ENCODE results near the gene SCNN1B. TPM values are rescaled to one million over a fixed set of nuclear protein-coding genes. Genes with fewer than 3 reads are reported as not detected.
"Not testable (repeated sequence)": the region's sequence is repeated elsewhere in the genome, so short reads cannot be mapped to it uniquely, and the experiment has no call there.

SCNN1B gene
- total RNA-seq, 1 donor from 2014 or later = not detected

DNA sequence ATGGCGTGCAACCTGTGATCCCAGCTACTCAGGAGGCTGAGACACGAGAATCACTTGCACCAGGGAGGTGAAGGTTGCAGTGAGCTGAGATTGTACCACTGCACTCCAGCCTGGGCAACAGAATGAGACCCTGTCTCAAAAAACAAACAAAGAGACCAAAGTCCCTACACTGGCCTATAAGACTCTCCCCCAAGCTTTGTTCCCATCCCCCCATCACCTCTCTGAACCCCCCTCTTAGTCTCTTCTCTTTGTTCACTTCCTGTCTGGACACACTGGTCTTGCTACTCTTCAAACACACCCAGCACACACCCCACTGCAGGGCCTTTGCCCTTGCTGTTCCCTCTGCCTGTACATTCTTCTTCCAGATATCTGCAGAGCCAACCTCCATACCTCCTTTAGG lies 7.8 kb upstream of the SCNN1B start:
- H3K4me1 Mint-ChIP-seq (ENCODE audit: unreplicated experiment) = no peaks in the 10 kb centered on the region
- H3K36me3 Mint-ChIP-seq (ENCODE audit: unreplicated experiment) = no peaks in the 10 kb centered on the region
- no peak for TF ChIP-seq CTCF (IDR thresholded peaks at IDR 0.05)
- H3K27ac Mint-ChIP-seq (ENCODE audit: unreplicated experiment) = no peak overlapping the region
- no peaks in the 10 kb centered on the region for H3K9me3 Mint-ChIP-seq (ENCODE audit: unreplicated experiment)
- H3K4me3 Mint-ChIP-seq (ENCODE audit: unreplicated experiment) = no peak overlapping the region
- peaks cover 4% of the 10 kb centered on the region for H3K27me3 Mint-ChIP-seq (ENCODE audit: unreplicated experiment)
- no peak for DNase-seq (ENCODE audit: extremely low spot score, unreplicated experiment)

DNA sequence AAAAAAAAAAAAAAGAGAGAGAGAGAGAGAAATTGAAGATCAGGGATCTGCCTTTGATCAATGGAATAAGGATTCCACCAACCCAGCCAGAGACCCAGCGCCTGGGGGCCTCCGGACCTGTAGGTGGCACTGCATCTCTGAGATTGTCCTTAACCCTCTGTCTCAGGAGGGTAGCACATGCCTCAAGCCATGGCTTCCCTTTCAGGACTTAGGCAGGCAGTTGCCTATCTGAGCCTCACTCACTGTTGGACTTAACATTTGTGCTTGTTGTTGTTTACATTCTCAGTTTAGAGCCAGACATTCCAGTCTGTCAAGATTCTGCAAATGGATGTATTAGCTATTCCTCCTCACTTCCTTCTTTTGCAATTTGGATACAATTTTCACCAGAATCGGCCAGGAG lies 5.1 kb upstream of the SCNN1B start:
- DNase-seq (ENCODE audit: extremely low spot score, unreplicated experiment) = no peak
- H3K4me1 Mint-ChIP-seq (ENCODE audit: unreplicated experiment) = peaks cover 6% of the 10 kb centered on the region
- no peaks in the 10 kb centered on the region for H3K36me3 Mint-ChIP-seq (ENCODE audit: unreplicated experiment)
- H3K27ac Mint-ChIP-seq (ENCODE audit: unreplicated experiment) = no peak overlapping the region
- peaks cover 15% of the 10 kb centered on the region for H3K27me3 Mint-ChIP-seq (ENCODE audit: unreplicated experiment)
- no peaks in the 10 kb centered on the region for H3K9me3 Mint-ChIP-seq (ENCODE audit: unreplicated experiment)
- no peak overlapping the region for H3K4me3 Mint-ChIP-seq (ENCODE audit: unreplicated experiment)
- peak; percentile 22 for TF ChIP-seq CTCF (IDR thresholded peaks at IDR 0.05)

DNA sequence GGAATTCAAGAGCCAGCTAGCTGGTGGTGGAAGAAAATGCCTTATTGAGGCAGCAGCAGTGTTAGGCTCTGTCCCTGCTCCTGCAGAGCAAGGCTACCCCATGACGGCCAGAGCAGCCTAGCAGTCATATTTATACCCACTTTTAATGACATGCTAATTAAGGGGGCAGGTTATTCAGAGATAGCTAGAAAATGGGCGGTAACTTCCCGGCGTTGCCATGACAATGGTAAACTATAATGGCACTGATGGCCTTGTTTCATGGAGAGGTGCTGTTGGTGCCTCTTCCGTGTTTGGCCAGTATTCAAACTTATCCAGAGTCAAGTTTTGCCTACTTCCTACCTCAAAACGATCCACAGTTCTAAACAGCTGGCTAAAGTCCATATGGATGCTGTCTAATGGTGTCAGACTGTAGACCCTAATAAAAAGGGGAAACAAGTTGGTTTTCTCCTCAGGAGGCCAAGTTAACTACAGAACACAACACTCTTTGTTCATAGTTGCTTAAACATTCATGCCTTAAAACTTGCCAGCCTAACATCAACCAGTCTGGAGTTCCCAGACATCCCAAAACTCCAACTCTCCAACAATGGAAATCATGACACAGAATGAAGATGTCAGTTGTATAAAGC lies 3.7 kb upstream of the SCNN1B start:
- Mint-ChIP-seq H3K27me3 (ENCODE audit: unreplicated experiment) (peaks cover 25% of the 10 kb centered on the region), H3K36me3 (ENCODE audit: unreplicated experiment) (no peaks in the 10 kb centered on the region), H3K27ac (ENCODE audit: unreplicated experiment) (no peak overlapping the region), H3K4me1 (ENCODE audit: unreplicated experiment) (peaks cover 6% of the 10 kb centered on the region), H3K4me3 (ENCODE audit: unreplicated experiment) (no peak overlapping the region), H3K9me3 (ENCODE audit: unreplicated experiment) (no peaks in the 10 kb centered on the region)
- no peak for TF ChIP-seq CTCF (IDR thresholded peaks at IDR 0.05)
- no peak for DNase-seq (ENCODE audit: extremely low spot score, unreplicated experiment)

DNA sequence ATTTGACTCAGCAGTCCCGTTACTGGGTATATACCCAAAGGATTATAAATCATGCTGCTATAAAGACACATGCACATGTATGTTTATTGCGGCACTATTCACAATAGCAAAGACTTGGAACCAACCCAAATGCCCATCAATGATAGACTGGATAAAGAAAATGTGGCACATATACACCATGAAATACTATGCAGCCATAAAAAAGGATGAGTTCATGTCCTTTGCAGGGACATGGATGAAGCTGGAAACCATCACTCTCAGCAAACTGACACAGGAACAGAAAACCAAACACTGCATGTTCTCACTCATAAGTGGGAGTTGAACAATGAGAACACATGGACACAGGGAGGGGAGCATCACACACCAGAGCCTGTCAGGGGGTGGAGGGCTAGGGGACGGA lies 2.3 kb upstream of the SCNN1B start:
- not testable (repeated sequence) for H3K4me3 Mint-ChIP-seq (ENCODE audit: unreplicated experiment); H3K36me3 Mint-ChIP-seq (ENCODE audit: unreplicated experiment); H3K9me3 Mint-ChIP-seq (ENCODE audit: unreplicated experiment); H3K27ac Mint-ChIP-seq (ENCODE audit: unreplicated experiment); DNase-seq (ENCODE audit: extremely low spot score, unreplicated experiment); H3K4me1 Mint-ChIP-seq (ENCODE audit: unreplicated experiment)
- peaks cover 32% of the 10 kb centered on the region for H3K27me3 Mint-ChIP-seq (ENCODE audit: unreplicated experiment)

GRCh38 chr16:23301251-23302044 lies 654 bp upstream of the SCNN1B start:
- Mint-ChIP-seq H3K9me3 (ENCODE audit: unreplicated experiment) (no peaks in the 10 kb centered on the region), H3K4me1 (ENCODE audit: unreplicated experiment) (peaks cover 6% of the 10 kb centered on the region), H3K4me3 (ENCODE audit: unreplicated experiment) (peak overlapping the region; percentile 47), H3K27ac (ENCODE audit: unreplicated experiment) (no peak overlapping the region), H3K36me3 (ENCODE audit: unreplicated experiment) (no peaks in the 10 kb centered on the region), H3K27me3 (ENCODE audit: unreplicated experiment) (peaks cover 31% of the 10 kb centered on the region)
- DNase-seq (ENCODE audit: extremely low spot score, unreplicated experiment) = no peak
- TF ChIP-seq CTCF (IDR thresholded peaks at IDR 0.05) = no peak

Data from osteocyte (in vitro differentiated cells).